Breast epithelium (tissue), 4 donors: Measurements from ENCODE around the gene ICOSLG. TPM values are rescaled to one million over a fixed set of nuclear protein-coding genes. Genes with fewer than 3 reads are reported as not detected.

Experiments
- DNase-seq, 2 donors: peaks; one replicate each; pipeline ENCODE4 v3.0.0-alpha.2; 2019; ENCODE audit warnings: low spot score in 2 of 2
- H3K27ac ChIP-seq, 2 donors: fragments of 200-600 bp; sonication (generic) in 1 of 2; one replicate each; pipeline ENCODE4 v1.5.1; 2016 to 2019; ENCODE audit warnings: mild to moderate bottlenecking in 1 of 2
- H3K27me3 ChIP-seq, 2 donors: fragments of 200-600 bp; sonication (generic) in 1 of 2; one replicate each; pipeline versions ENCODE4 v1.5.1 to v1.6.0; 2017 to 2019; ENCODE audit warnings: control low read depth in 1 of 2, mild to moderate bottlenecking in 1 of 2
- H3K36me3 ChIP-seq: fragments of 200-600 bp; one replicate; pipeline ENCODE4 v1.5.1; 2019
- H3K4me1 ChIP-seq, 2 donors: fragments of 200-600 bp; sonication (generic); one replicate each; pipeline ENCODE4 v1.5.1; 2016 to 2019; ENCODE audit warnings: control low read depth in 1 of 2
- H3K4me3 ChIP-seq, 3 donors: fragments of 200-600 bp; sonication (generic); 1 replicate in 2 of 3; 2 replicates in 1 of 3; pipeline ENCODE4 v1.5.1; 2016 to 2019; ENCODE audit warnings: mild to moderate bottlenecking in 3 of 3, moderate library complexity in 2 of 3
- H3K9me3 ChIP-seq, 2 donors: fragments of 200-600 bp; sonication (generic) in 1 of 2; one replicate each; pipeline ENCODE4 v1.5.1; 2016 to 2019; ENCODE audit warnings: control low read depth in 1 of 2
- POLR2A ChIP-seq: fragments of 450-650 bp; IDR thresholded peaks from one replicate; pipeline ENCODE4 v1.6.1; 2016; ENCODE audit warnings: antibody characterized with exemption, mild to moderate bottlenecking, moderate library complexity
- POLR2AphosphoS5 ChIP-seq, 3 donors: sonication (generic); formaldehyde crosslinking; IDR thresholded peaks; one replicate each; pipeline ENCODE4 v1.6.1; 2017; ENCODE audit warnings: antibody characterized with exemption in 3 of 3
- intact Hi-C: fragments of 100-400 bp; cut with DNase I; formaldehyde crosslinking; loops from one replicate; pipeline ENCODE4 v1.15.1; 2023; ENCODE audit warnings: low total_unique reads
- total RNA-seq, 3 donors: library from RNA; depleted of rRNA; stranded (reverse); fragments of >200 nt; gene quantifications; one replicate each; pipeline ENCODE4 v1.1.0, GENCODE V29; 2016
- TF ChIP-seq, protein P1 (sequence below), 3 donors: fragments of 450-650 bp; IDR thresholded peaks; one replicate each; pipeline ENCODE4 v1.5.1; 2016 to 2017; ENCODE audit warnings: antibody characterized with exemption in 3 of 3, mild to moderate bottlenecking in 3 of 3, moderate library complexity in 3 of 3

Gene ICOSLG
- total RNA-seq, 3 donors from 2014 or later, result 0.80 to 4.2 (median 2.6) TPM

DNA sequence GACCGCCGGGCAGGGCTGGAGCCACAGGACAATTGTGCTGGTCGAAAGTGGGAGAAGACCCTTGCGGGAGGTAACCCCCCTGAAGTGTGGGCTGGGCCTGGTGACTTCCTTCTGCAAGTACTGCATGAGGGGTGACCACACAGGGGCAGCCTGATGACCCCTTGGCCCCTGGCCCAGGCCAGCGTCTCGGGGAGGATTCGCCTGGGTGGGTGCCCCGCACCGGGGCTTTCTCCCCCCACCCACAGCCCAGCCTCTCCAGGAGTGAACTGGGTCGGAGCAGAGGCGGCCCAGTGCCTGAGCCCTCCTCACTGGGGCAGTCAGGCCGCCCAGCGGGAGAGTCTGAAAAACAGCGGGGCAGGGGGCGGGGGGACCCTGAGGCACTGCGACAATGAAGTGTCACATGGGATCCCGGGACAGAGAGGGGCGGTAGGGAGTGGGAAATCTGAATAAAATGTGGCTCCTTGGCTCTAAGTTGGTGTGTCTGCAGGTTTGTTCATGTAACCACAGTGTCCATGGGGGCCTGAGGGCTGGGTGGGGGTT lies 22.5 kb upstream of the ICOSLG start:
- Histone ChIP-seq H3K27me3 (no peaks in the 10 kb centered on the region), H3K27ac (no peak overlapping the region), H3K36me3 (no peaks in the 10 kb centered on the region), H3K9me3 (no peaks in the 10 kb centered on the region), H3K4me1 (no peaks in the 10 kb centered on the region), H3K4me3 (no peak overlapping the region)
- DNase-seq, result no peak
- intact Hi-C loops, result no loop called here
- TF ChIP-seq, protein P1, sequence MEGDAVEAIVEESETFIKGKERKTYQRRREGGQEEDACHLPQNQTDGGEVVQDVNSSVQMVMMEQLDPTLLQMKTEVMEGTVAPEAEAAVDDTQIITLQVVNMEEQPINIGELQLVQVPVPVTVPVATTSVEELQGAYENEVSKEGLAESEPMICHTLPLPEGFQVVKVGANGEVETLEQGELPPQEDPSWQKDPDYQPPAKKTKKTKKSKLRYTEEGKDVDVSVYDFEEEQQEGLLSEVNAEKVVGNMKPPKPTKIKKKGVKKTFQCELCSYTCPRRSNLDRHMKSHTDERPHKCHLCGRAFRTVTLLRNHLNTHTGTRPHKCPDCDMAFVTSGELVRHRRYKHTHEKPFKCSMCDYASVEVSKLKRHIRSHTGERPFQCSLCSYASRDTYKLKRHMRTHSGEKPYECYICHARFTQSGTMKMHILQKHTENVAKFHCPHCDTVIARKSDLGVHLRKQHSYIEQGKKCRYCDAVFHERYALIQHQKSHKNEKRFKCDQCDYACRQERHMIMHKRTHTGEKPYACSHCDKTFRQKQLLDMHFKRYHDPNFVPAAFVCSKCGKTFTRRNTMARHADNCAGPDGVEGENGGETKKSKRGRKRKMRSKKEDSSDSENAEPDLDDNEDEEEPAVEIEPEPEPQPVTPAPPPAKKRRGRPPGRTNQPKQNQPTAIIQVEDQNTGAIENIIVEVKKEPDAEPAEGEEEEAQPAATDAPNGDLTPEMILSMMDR (IDR thresholded peaks at IDR 0.05), result no peak
- no peak for TF ChIP-seq POLR2A
- no peak for TF ChIP-seq POLR2AphosphoS5 (IDR thresholded peaks at IDR 0.05)

DNA sequence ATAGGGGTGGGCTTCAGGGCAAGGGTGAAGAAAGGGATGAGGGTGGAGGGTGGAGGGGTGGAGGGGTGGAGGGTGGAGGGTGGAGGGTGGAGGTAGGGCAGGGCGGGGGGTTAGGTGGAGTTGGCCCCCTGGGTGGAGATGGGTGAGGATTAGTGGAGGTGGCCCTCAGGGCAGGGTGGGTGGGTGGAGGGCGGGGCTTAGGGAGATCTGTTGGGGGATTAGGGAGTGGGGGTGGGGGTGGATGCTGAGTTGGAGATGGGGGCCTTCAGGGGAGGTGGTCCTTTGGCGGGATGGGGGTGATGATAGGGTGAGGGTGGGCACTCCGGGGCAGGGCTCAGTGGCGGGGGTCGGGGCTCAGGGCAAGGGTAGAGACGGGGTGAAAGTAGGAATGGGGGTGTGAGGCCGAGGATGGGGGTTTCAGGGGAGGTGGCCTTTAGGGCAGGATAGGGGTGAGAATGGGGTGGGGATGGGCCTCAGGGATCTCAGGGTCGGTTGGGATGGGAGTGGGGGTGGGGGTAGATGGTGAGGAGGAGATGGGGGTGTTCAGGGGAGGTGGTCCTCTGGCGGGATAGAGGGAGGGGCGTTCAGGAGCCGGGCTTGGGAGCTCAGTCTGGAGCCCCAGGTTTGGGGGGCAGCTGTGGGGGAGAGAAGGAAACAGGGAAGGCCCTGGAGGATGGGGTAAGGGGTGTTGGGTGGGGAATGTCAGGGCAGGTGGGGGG lies 21.8 kb upstream of the ICOSLG start:
- Histone ChIP-seq H3K36me3 (no peaks in the 10 kb centered on the region), H3K27ac (no peak overlapping the region)
- intact Hi-C loops, result no loop called here

GRCh38 chr21:44261675-44262295 lies 21.0 kb upstream of the ICOSLG start, which contains the start of gene DNMT3L:
Gene DNMT3L, minus strand, starts transcription at chr21:44261897. Its CDS starts 638 bp downstream, at chr21:44261259.
- H3K27me3 ChIP-seq, result no peaks in the 10 kb centered on the region
- H3K36me3 ChIP-seq, result no peaks in the 10 kb centered on the region
- no peak for DNase-seq
- no peaks in the 10 kb centered on the region for H3K4me1 ChIP-seq
- no peaks in the 10 kb centered on the region for H3K9me3 ChIP-seq
- TF ChIP-seq, protein P1 (IDR thresholded peaks at IDR 0.05), result no peak
- intact Hi-C loops, result no loop called here
- H3K27ac ChIP-seq, result no peak within 1 kb of the TSS
- H3K4me3 ChIP-seq, result no peak within 1 kb of the TSS

More for the DNA sequence above, 21.8 kb upstream of the ICOSLG start:
- no peaks in the 10 kb centered on the region for H3K27me3 ChIP-seq
- H3K4me3 ChIP-seq, result no peak overlapping the region
- no peaks in the 10 kb centered on the region for H3K4me1 ChIP-seq
- TF ChIP-seq, protein P1 (IDR thresholded peaks at IDR 0.05), result no peak
- TF ChIP-seq POLR2A, result no peak
- H3K9me3 ChIP-seq, result no peaks in the 10 kb centered on the region
- DNase-seq, result no peak

- no peaks in the 10 kb centered on the region for H3K9me3 ChIP-seq
- H3K27ac ChIP-seq, result no peak overlapping the region
- H3K27me3 ChIP-seq, result no peaks in the 10 kb centered on the region
- intact Hi-C loops, result no loop called here
- no peak for TF ChIP-seq POLR2AphosphoS5 (IDR thresholded peaks at IDR 0.05)
- no peak for TF ChIP-seq POLR2A
- TF ChIP-seq, protein P1 (IDR thresholded peaks at IDR 0.05), result no peak
- H3K36me3 ChIP-seq, result no peaks in the 10 kb centered on the region
- DNase-seq, result no peak
- H3K4me3 ChIP-seq, result no peak overlapping the region
- H3K4me1 ChIP-seq, result no peaks in the 10 kb centered on the region
Observed at GRCh38 chr21:44260791-44261631, 20.3 kb upstream of the ICOSLG start.
